ENCODE results near the gene GOLM1.

The GOLM1 gene

DNA sequence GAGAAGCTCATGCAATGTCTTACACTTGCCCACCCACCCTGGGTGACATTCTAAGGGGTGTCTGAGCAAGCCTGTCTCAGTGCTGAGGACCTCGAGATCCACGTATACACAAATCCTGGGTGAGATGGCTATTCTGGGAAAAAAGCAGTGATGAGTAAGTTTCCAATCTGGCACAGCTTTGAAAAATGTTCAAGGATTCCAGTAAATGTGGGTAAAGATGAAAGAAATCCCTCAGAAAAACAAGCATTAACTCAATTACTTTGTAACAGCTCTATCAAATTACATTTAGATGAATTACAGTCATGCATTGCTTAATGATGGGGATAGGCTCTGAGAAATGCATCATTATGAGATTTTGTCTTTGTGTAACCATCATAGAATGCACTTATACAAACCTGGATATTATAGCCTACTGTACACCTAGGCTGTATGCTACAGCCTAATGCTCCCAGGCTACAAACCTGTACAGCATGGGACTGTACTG, 26.9 kb downstream of the GOLM1 start:
- DNase-seq (ENCODE audit: low read depth) = no peak
- H3K4me3 ChIP-seq (ENCODE audit: low read depth, low read length) = no peak overlapping the region
- TF ChIP-seq, protein P1, sequence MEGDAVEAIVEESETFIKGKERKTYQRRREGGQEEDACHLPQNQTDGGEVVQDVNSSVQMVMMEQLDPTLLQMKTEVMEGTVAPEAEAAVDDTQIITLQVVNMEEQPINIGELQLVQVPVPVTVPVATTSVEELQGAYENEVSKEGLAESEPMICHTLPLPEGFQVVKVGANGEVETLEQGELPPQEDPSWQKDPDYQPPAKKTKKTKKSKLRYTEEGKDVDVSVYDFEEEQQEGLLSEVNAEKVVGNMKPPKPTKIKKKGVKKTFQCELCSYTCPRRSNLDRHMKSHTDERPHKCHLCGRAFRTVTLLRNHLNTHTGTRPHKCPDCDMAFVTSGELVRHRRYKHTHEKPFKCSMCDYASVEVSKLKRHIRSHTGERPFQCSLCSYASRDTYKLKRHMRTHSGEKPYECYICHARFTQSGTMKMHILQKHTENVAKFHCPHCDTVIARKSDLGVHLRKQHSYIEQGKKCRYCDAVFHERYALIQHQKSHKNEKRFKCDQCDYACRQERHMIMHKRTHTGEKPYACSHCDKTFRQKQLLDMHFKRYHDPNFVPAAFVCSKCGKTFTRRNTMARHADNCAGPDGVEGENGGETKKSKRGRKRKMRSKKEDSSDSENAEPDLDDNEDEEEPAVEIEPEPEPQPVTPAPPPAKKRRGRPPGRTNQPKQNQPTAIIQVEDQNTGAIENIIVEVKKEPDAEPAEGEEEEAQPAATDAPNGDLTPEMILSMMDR (IDR thresholded peaks at IDR 0.05; ENCODE audit: low read depth, low read length, missing control alignments) = no peak

DNA sequence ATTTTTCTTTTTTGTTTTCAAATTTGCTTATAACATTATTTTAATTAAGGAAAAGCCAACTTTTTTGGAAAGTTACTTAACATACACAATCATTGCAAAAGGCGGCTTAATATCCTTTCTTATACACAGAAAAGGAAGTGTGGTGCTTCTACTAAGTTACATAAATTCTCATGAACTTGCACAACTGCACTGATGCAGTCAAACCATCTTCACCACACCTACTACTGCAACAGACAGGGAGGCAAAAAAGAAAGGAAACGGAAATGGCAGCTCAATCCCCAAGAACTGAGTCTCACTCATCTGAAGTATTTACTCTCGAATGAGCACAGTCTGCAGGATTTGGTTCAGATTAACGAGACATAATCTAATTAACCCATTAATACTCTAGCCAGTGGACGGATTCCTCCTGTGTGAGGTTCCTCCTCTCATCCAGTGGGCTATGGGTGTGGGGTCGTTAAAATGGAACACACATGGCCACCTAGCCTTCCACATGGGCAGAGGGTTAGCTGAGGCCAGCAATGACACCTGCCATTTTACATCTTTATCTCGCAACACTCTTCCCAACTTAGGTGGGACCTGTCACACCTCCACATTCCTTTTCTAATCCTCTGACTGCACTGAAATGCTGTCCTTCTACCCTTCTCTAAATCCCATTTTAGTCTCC, 30.0 kb downstream of the GOLM1 start:
- DNase-seq (ENCODE audit: low read depth) = no peak
- no peak overlapping the region for H3K4me3 ChIP-seq (ENCODE audit: low read depth, low read length)
- TF ChIP-seq, protein P1 (IDR thresholded peaks at IDR 0.05; ENCODE audit: low read depth, low read length, missing control alignments) = no peak

DNA sequence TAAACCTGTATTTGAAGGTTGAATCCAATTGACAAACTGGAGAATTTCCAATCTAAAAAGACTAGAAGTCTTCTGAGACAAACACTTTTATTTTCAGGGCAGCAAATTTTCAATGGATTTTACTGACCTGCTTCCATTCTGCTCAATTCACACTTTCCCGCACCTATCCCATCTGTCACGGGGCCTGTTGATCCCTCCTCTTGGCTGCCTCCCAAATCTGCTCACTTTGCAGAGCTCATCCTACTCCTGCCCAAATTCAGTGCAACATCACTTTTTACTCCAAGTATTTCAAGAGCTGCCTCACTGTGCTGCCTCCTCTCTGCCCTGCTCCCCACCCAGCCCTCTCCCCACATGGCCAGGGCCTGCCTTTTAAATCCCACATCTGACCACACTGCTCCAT, 35.1 kb downstream of the GOLM1 start:
- DNase-seq (ENCODE audit: low read depth) = no peak
- H3K4me3 ChIP-seq (ENCODE audit: low read depth, low read length) = no peak overlapping the region
- TF ChIP-seq, protein P1 (IDR thresholded peaks at IDR 0.05; ENCODE audit: low read depth, low read length, missing control alignments) = no peak

- H3K4me3 ChIP-seq (ENCODE audit: low read depth, low read length) = no peak overlapping the region
- no peak for DNase-seq (ENCODE audit: low read depth)
- TF ChIP-seq, protein P1 (IDR thresholded peaks at IDR 0.05; ENCODE audit: low read depth, low read length, missing control alignments) = no peak
Measured at GRCh38 chr9:86062845-86063693, 36.3 kb downstream of the GOLM1 start.

- DNase-seq (ENCODE audit: low read depth) = no peak
- TF ChIP-seq, protein P1 (IDR thresholded peaks at IDR 0.05; ENCODE audit: low read depth, low read length, missing control alignments) = no peak
- no peak overlapping the region for H3K4me3 ChIP-seq (ENCODE audit: low read depth, low read length)
Measured at GRCh38 chr9:86061972-86062739, 37.2 kb downstream of the GOLM1 start.

- TF ChIP-seq, protein P1 (IDR thresholded peaks at IDR 0.05; ENCODE audit: low read depth, low read length, missing control alignments) = no peak
- no peak for DNase-seq (ENCODE audit: low read depth)
- no peak overlapping the region for H3K4me3 ChIP-seq (ENCODE audit: low read depth, low read length)
Measured at GRCh38 chr9:86057491-86057890, 41.9 kb downstream of the GOLM1 start.
